ENCODE data around the gene MTOR. TPM values are rescaled to one million over a fixed set of nuclear protein-coding genes. Genes with fewer than 3 reads are reported as not detected.
A peak's percentile ranks its signal among the peaks of the same experiment; 100 is the strongest.

The MTOR gene
- total RNA-seq, 1 donor from 2014 or later: 55.8 TPM

DNA sequence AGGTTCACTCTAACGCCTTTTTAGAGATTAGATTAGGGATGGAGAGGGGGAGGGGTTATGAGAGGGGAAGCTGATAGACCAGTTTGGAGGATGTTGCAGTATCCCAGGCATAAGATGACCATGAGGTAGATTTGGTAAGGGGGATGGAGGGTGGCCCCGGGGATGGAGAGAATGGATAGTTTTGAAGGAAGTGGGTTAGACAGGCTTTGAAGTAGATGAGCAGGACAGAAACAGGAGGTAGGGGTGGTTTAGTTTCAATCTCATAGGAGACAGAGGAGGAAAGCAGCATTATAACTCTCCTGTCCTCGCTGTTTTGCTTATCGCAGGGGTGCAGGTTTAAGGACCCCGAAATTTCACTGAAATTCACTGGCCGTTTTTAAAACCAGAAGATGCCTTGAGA is 22.4 kb upstream of the MTOR start:
- H3K4me3 Mint-ChIP-seq: no peak overlapping the region
- no peak for DNase-seq (ENCODE audit: low spot score)
- peak overlapping the region; percentile 39 for H3K27ac Mint-ChIP-seq
- peaks cover 55% of the 10 kb centered on the region for H3K79me2 ChIP-seq (ENCODE audit: low read depth)
- TF ChIP-seq, protein P1, sequence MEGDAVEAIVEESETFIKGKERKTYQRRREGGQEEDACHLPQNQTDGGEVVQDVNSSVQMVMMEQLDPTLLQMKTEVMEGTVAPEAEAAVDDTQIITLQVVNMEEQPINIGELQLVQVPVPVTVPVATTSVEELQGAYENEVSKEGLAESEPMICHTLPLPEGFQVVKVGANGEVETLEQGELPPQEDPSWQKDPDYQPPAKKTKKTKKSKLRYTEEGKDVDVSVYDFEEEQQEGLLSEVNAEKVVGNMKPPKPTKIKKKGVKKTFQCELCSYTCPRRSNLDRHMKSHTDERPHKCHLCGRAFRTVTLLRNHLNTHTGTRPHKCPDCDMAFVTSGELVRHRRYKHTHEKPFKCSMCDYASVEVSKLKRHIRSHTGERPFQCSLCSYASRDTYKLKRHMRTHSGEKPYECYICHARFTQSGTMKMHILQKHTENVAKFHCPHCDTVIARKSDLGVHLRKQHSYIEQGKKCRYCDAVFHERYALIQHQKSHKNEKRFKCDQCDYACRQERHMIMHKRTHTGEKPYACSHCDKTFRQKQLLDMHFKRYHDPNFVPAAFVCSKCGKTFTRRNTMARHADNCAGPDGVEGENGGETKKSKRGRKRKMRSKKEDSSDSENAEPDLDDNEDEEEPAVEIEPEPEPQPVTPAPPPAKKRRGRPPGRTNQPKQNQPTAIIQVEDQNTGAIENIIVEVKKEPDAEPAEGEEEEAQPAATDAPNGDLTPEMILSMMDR (IDR thresholded peaks at IDR 0.05): no peak
- no peak for TF ChIP-seq EZH2phosphoT487 (IDR thresholded peaks at IDR 0.05)
- no peak for TF ChIP-seq EZH2 (IDR thresholded peaks at IDR 0.05)
- H3K9me3 Mint-ChIP-seq: no peaks in the 10 kb centered on the region
- H3K36me3 Mint-ChIP-seq: peaks cover 6% of the 10 kb centered on the region
- no peak overlapping the region for H3K4me2 ChIP-seq
- no peak overlapping the region for H3K27ac ChIP-seq
- H3K36me3 ChIP-seq: no peaks in the 10 kb centered on the region
- no peaks in the 10 kb centered on the region for H3K27me3 ChIP-seq
- no peak overlapping the region for H3K9ac ChIP-seq
- H3K4me1 Mint-ChIP-seq: peaks cover 27% of the 10 kb centered on the region
- H2AFZ ChIP-seq (replicated peaks): no peak overlapping the region
- no peak overlapping the region for H3K4me3 ChIP-seq
- peaks cover 20% of the 10 kb centered on the region for H4K20me1 ChIP-seq (ENCODE audit: low read depth)
- no peaks in the 10 kb centered on the region for H3K9me3 ChIP-seq (ENCODE audit: low read depth)
- peaks cover 2% of the 10 kb centered on the region for H3K27me3 Mint-ChIP-seq (ENCODE audit: insufficient read depth, low read depth)
- H3K4me1 ChIP-seq: peaks cover 36% of the 10 kb centered on the region
- peaks cover 35% of the 10 kb centered on the region for H3F3A ChIP-seq (ENCODE audit: low read depth)

DNA sequence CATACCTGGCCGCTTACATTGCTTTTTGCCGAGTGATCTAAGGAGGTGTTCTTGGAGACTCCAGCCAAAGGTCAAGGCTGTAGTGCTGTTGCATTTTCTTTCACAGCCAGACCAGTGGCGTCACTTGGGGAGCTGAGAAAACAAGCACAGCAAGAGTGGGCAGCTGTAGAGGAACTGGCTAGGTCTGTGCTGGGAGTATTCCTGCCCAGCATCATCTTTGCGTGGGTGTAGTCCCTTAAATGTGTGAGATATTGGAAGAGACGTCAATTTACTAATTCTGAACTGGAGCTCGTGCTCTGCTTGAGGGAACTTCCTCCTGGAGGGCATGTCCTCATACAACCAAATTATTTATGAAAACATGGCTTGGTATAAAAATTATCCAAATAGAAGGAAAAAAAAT is 20.8 kb upstream of the MTOR start:
- TF ChIP-seq EZH2 (IDR thresholded peaks at IDR 0.05): no peak
- TF ChIP-seq EZH2phosphoT487 (IDR thresholded peaks at IDR 0.05): no peak
- TF ChIP-seq, protein P1 (IDR thresholded peaks at IDR 0.05): no peak
- Mint-ChIP-seq H3K4me3 (no peak overlapping the region), H3K36me3 (peaks cover 8% of the 10 kb centered on the region), H3K9me3 (no peaks in the 10 kb centered on the region), H3K4me1 (peaks cover 20% of the 10 kb centered on the region), H3K27me3 (ENCODE audit: insufficient read depth, low read depth) (no peaks in the 10 kb centered on the region), H3K27ac (no peak overlapping the region)
- Histone ChIP-seq H3K79me2 (ENCODE audit: low read depth) (peaks cover 48% of the 10 kb centered on the region), H3K9ac (no peak overlapping the region), H3K4me2 (no peak overlapping the region), H3K4me3 (no peak overlapping the region), H3K4me1 (peaks cover 30% of the 10 kb centered on the region), H3K27me3 (no peaks in the 10 kb centered on the region), H3F3A (ENCODE audit: low read depth) (peaks cover 35% of the 10 kb centered on the region), H4K20me1 (ENCODE audit: low read depth) (peaks cover 20% of the 10 kb centered on the region), H3K27ac (no peak overlapping the region), H2AFZ (replicated peaks) (no peak overlapping the region), H3K36me3 (no peaks in the 10 kb centered on the region), H3K9me3 (ENCODE audit: low read depth) (no peaks in the 10 kb centered on the region)
- no peak for DNase-seq (ENCODE audit: low spot score)

DNA sequence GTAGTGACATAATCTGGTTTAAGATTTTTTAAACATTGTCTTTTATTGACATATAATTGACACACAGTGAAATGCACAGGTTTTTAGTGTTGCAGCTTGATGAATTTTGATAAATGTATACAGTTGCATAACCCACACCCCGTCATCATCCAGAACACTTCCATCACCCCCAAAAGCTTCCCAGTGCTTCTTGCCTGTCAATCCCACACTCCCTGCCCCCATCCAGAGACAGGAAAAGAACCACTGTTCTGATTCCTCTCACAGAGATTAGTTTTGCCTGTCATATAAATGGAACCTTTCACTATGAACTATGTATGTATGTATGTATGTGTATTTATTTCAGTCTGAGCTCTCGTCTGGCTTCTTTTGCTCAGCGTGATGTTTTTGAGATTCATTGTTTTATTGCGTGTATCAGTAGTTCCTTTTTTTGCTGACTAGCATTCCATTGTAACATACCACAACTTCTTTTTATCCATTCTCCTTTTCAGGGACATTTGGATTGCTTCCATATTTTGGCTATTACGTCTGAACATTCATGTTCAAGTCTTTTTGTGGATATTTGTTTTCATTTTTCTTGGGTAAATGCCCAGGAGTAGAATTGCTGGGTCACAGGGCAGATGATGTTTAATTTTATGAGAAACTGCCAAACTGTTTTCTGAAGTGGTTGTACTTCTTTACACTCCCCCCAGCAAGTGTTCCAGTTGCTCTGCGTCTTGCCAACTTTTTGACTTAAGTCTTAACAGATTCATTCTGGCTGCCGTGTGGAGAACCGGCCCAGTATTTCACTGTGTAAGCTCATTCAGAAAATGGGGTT is 19.4 kb upstream of the MTOR start:
- H3K9me3 Mint-ChIP-seq: no peaks in the 10 kb centered on the region
- Histone ChIP-seq H2AFZ (replicated peaks) (no peak overlapping the region), H3F3A (ENCODE audit: low read depth) (peaks cover 24% of the 10 kb centered on the region), H4K20me1 (ENCODE audit: low read depth) (peaks cover 13% of the 10 kb centered on the region), H3K27me3 (no peaks in the 10 kb centered on the region), H3K27ac (no peak overlapping the region), H3K36me3 (no peaks in the 10 kb centered on the region), H3K4me3 (no peak overlapping the region), H3K9me3 (ENCODE audit: low read depth) (no peaks in the 10 kb centered on the region), H3K9ac (no peak overlapping the region), H3K4me1 (peaks cover 16% of the 10 kb centered on the region), H3K4me2 (no peak overlapping the region), H3K79me2 (ENCODE audit: low read depth) (peaks cover 55% of the 10 kb centered on the region)
- peaks cover 8% of the 10 kb centered on the region for H3K36me3 Mint-ChIP-seq
- H3K27me3 Mint-ChIP-seq (ENCODE audit: insufficient read depth, low read depth): no peaks in the 10 kb centered on the region
- no peak for DNase-seq (ENCODE audit: low spot score)
- H3K27ac Mint-ChIP-seq: no peak overlapping the region
- H3K4me3 Mint-ChIP-seq: no peak overlapping the region
- H3K4me1 Mint-ChIP-seq: peaks cover 12% of the 10 kb centered on the region
- no peak for TF ChIP-seq EZH2phosphoT487 (IDR thresholded peaks at IDR 0.05)
- no peak for TF ChIP-seq EZH2 (IDR thresholded peaks at IDR 0.05)
- TF ChIP-seq, protein P1 (IDR thresholded peaks at IDR 0.05): no peak

Measured in neural progenitor cell (in vitro differentiated cells).